IMR-90 (cell line): ENCODE data around the gene OR9A4. TPM values are rescaled to one million over a fixed set of nuclear protein-coding genes. Genes with fewer than 3 reads are reported as not detected.

Experiments used
- ATAC-seq: fragments of 200-7000 bp; cut with Tn5 transposase; 2 replicates; pipeline ENCODE4 v1.9.1; 2020; ENCODE audit warnings: low read depth, mild to moderate bottlenecking, moderate library complexity
- BruUV-seq: library from RNA; stranded (reverse); fragments of 400-500 nt; replicated peaks from 2 replicates; lab custom pipeline; 2021; lab: Mats Ljungman, UMichigan
- CTCF ChIA-PET: fragments of 300-600 bp; formaldehyde crosslinking; extraction: SDS; loops from one replicate; lab custom pipeline; 2021; ENCODE audit warnings: antibody characterized with exemption; lab: Yijun Ruan, JAX
- POLR2A ChIA-PET: fragments of 300-600 bp; sonication (Branson Sonifier 250); formaldehyde crosslinking; loops from one replicate; lab custom pipeline; 2022; ENCODE audit warnings: antibody characterized with exemption; ENCODE audit not compliant: unreplicated experiment; lab: Charles Lee
- DNase-seq: peaks from one replicate; pipeline ENCODE4 v3.0.0; 2013
- H2AFZ ChIP-seq: replicated peaks from 2 replicates; pipeline ENCODE3; 2013; ENCODE audit warnings: low read length, mild to moderate bottlenecking; ENCODE audit not compliant: poor library complexity
- H2AK5ac ChIP-seq: 2 replicates; pipeline ENCODE4 v1.6.1; 2013; ENCODE audit warnings: low read depth, low read length, inconsistent platforms
- H2AK9ac ChIP-seq: replicated peaks from 2 replicates; pipeline ENCODE3; 2013; ENCODE audit warnings: mild to moderate bottlenecking, low read depth, low read length, moderate library complexity; ENCODE audit not compliant: poor library complexity
- H2BK120ac ChIP-seq: 2 replicates; pipeline ENCODE4 v1.6.1; 2013; ENCODE audit warnings: low read depth, low read length, inconsistent platforms
- H2BK15ac ChIP-seq: 3 replicates; pipeline ENCODE4 v1.6.1; 2013; ENCODE audit warnings: low read depth, low read length, inconsistent platforms
- H2BK20ac ChIP-seq: 2 replicates; pipeline ENCODE4 v1.6.1; 2013; ENCODE audit warnings: low read depth, mild to moderate bottlenecking, inconsistent platforms, low read length, moderate library complexity
- H2BK5ac ChIP-seq: 2 replicates; pipeline ENCODE4 v1.6.1; 2013; ENCODE audit warnings: mild to moderate bottlenecking, low read depth, low read length, inconsistent platforms; ENCODE audit not compliant: poor library complexity, severe bottlenecking
- H3K14ac ChIP-seq: replicated peaks from 2 replicates; pipeline ENCODE4 v1.6.1; 2013; ENCODE audit warnings: low read depth, low read length, inconsistent platforms
- H3K18ac ChIP-seq: 2 replicates; pipeline ENCODE4 v1.6.1; 2013; ENCODE audit warnings: low read depth, low read length, control low read depth
- H3K23ac ChIP-seq: 2 replicates; pipeline ENCODE4 v1.6.1; 2013; ENCODE audit warnings: low read depth, low read length, inconsistent platforms
- H3K27ac ChIP-seq: 2 replicates; pipeline ENCODE4 v1.5.1; 2013; ENCODE audit warnings: mild to moderate bottlenecking, control low read depth, low read length; ENCODE audit not compliant: insufficient read depth
- H3K27me3 ChIP-seq: 2 replicates; pipeline ENCODE4 v1.6.1; 2013; ENCODE audit warnings: low read length; ENCODE audit not compliant: control insufficient read depth, insufficient read depth
- H3K36me3 ChIP-seq: 2 replicates; pipeline ENCODE4 v1.6.1; 2013; ENCODE audit warnings: low read length, mixed read lengths; ENCODE audit not compliant: control insufficient read depth, insufficient read depth
- H3K4ac ChIP-seq: 2 replicates; pipeline ENCODE4 v1.6.1; 2013; ENCODE audit warnings: low read depth, low read length, inconsistent platforms
- H3K4me1 ChIP-seq: 2 replicates; pipeline ENCODE4 v1.6.1; 2013; ENCODE audit warnings: low read length, mixed read lengths; ENCODE audit not compliant: control insufficient read depth, insufficient read depth
- H3K4me2 ChIP-seq: 2 replicates; pipeline ENCODE4 v1.6.1; 2013; ENCODE audit warnings: low read depth, mild to moderate bottlenecking, control low read depth, low read length, moderate library complexity
- H3K4me3 ChIP-seq: 2 replicates; pipeline ENCODE4 v1.5.1; 2013; ENCODE audit warnings: low read depth, mild to moderate bottlenecking, control low read depth, low read length, moderate library complexity; ENCODE audit not compliant: insufficient read depth
- H3K56ac ChIP-seq: 2 replicates; pipeline ENCODE4 v1.6.1; 2013; ENCODE audit warnings: low read length, inconsistent platforms; ENCODE audit not compliant: insufficient read depth; ENCODE audit errors: extremely low read depth
- H3K79me1 ChIP-seq, 2 experiments: 2 replicates each; pipeline ENCODE4 v1.6.1; 2013; ENCODE audit warnings: low read length in 2 of 2, inconsistent platforms in 1 of 2, low read depth in 1 of 2
- H3K9ac ChIP-seq: 2 replicates; pipeline ENCODE4 v1.6.1; 2013; ENCODE audit warnings: low read depth, low read length, control low read depth
- H3K9me1 ChIP-seq: 2 replicates; pipeline ENCODE4 v1.6.1; 2013; ENCODE audit warnings: low read length, inconsistent platforms; ENCODE audit not compliant: insufficient read depth
- H3K9me3 ChIP-seq: 2 replicates; pipeline ENCODE4 v1.6.1; 2013; ENCODE audit warnings: low read length; ENCODE audit not compliant: control insufficient read depth, insufficient read depth
- H4K20me1 ChIP-seq: 2 replicates; pipeline ENCODE4 v1.6.1; 2013; ENCODE audit warnings: low read length, inconsistent platforms; ENCODE audit not compliant: insufficient read depth
- H4K5ac ChIP-seq: 2 replicates; pipeline ENCODE4 v1.6.1; 2013; ENCODE audit warnings: mild to moderate bottlenecking, low read depth, low read length, control low read depth
- H4K8ac ChIP-seq, 2 experiments: 2 replicates each; pipeline ENCODE4 v1.6.1; 2013; ENCODE audit warnings: low read depth in 2 of 2, low read length in 2 of 2, control low read depth in 1 of 2, inconsistent platforms in 1 of 2
- H4K91ac ChIP-seq: 2 replicates; pipeline ENCODE4 v1.6.1; 2013; ENCODE audit warnings: low read depth, low read length, inconsistent platforms; ENCODE audit not compliant: insufficient read depth
- CHD1 ChIP-seq: IDR thresholded peaks from 2 replicates; pipeline ENCODE4 v1.6.1; 2012; ENCODE audit warnings: low read depth, low read length, improper control_type of control experiment
- NFE2L2 ChIP-seq: fragments of 150-350 bp; IDR thresholded peaks from 2 replicates; pipeline ENCODE4 v1.6.1; 2016; ENCODE audit warnings: low read depth, mild to moderate bottlenecking, low read length
- RFX5 ChIP-seq: IDR thresholded peaks from 2 replicates; pipeline ENCODE4 v1.8.0; 2012; ENCODE audit warnings: low read depth, mild to moderate bottlenecking, low read length, moderate library complexity
- USF2 ChIP-seq: fragments of 150-350 bp; IDR thresholded peaks from 2 replicates; pipeline ENCODE4 v1.6.1; 2017; ENCODE audit warnings: mild to moderate bottlenecking, antibody characterized with exemption, low read length, low read depth
- whole genome bisulfite sequencing, 2 experiments: methylation state at CpG; one replicate each; pipeline versions ENCODE4 v1.1.5 to v1.1.7; 2013; ENCODE audit warnings: missing lambda C conversion rate in 2 of 2; ENCODE audit not compliant: insufficient read length in 1 of 2; ENCODE audit errors: extremely low coverage in 2 of 2; 5-methylcytosine and 5-hydroxymethylcytosine counted together
- dilution Hi-C: fragments of 300-500 bp; cut with HindIII; formaldehyde crosslinking; loops from one replicate; pipeline ENCODE4 v1.14.3; 2018; ENCODE audit warnings: low sequenced_read_pairs; ENCODE audit not compliant: unreplicated experiment
- in situ Hi-C: fragments of 300-500 bp; cut with MboI; formaldehyde crosslinking; loops from 3 replicates; pipeline ENCODE4 v1.14.3; 2019; ENCODE audit warnings: low sequenced_read_pairs, inconsistent platforms, mixed read lengths
- intact Hi-C: fragments of 100-400 bp; cut with micrococcal nuclease; formaldehyde crosslinking; loops from 2 replicates; pipeline ENCODE4 v1.10.0; 2022
- polyA plus RNA-seq, 3 experiments: library from polyadenylated mRNA; depleted of rRNA; stranded (reverse); fragments of >200 nt; gene quantifications; 2 replicates each; pipeline ENCODE4 v1.2.3, GENCODE V29; 2012; ENCODE audit warnings: low replicate concordance in 1 of 3
- total RNA-seq: library from RNA; depleted of rRNA; stranded (reverse); fragments of >200 nt; gene quantifications from 2 replicates; pipeline ENCODE4 v1.2.3, GENCODE V29; 2012

The OR9A4 gene
- total and polyA plus RNA-seq, 2 of the 4 experiments (the other 2 are of a cell fraction), result not detected

DNA sequence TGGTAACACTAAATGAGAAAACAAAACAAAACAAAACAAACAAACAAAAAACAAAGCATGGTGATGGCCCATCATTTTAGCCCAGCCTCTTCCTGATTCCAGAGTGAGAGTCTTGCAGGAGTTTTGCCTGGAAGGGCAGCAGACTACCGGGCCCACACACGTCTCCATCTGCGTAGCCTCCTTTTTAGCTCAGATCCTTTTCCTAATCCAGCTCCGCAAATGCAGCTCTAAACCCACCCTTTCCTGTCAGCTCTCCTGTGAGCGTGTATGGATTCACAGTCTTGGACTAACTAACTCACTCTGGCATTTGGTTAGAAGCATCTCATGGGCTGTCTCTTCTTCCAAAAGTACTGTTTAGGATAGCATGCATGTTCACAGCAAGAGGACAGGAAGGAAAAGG, 14.0 kb downstream of the OR9A4 start:
- H3K36me3 ChIP-seq, result no peaks in the 10 kb centered on the region
- no TSS peak for BruUV-seq
- CTCF ChIA-PET, result no interaction called here
- no peaks in the 10 kb centered on the region for H3K4me1 ChIP-seq
- H3K9me3 ChIP-seq, result peaks cover 9% of the 10 kb centered on the region
- no peak overlapping the region for H2BK5ac ChIP-seq
- H3K79me1 ChIP-seq, result no peaks in the 10 kb centered on the region
- H3K4me2 ChIP-seq, result no peak overlapping the region
- no peak overlapping the region for H3K4me3 ChIP-seq
- no peak overlapping the region for H4K5ac ChIP-seq
- H4K91ac ChIP-seq, result no peak overlapping the region
- no peak overlapping the region for H2BK15ac ChIP-seq
- no peak overlapping the region for H4K8ac ChIP-seq
- no peak overlapping the region for H3K23ac ChIP-seq
- H3K4ac ChIP-seq, result no peak overlapping the region
- no peaks in the 10 kb centered on the region for H3K27me3 ChIP-seq
- no peak overlapping the region for H2AK5ac ChIP-seq
- dilution Hi-C loops (no loop called here), intact Hi-C loops (no loop called here), in situ Hi-C loops (no loop called here)
- POLR2A ChIA-PET, result no interaction called here
- no peak overlapping the region for H2BK20ac ChIP-seq
- DNase-seq (no peak), ATAC-seq (no peak)
- no peak overlapping the region for H2AFZ ChIP-seq
- H3K9me1 ChIP-seq, result no peaks in the 10 kb centered on the region
- H3K18ac ChIP-seq, result no peak overlapping the region
- no CpG with 5 or more reads among the region's 5 CpGs for WGBS, 2 experiments
- no peak overlapping the region for H2AK9ac ChIP-seq
- H2BK120ac ChIP-seq, result no peak overlapping the region
- no peak overlapping the region for H3K14ac ChIP-seq
- H3K9ac ChIP-seq, result no peak overlapping the region
- TF ChIP-seq USF2, result no peak
- TF ChIP-seq CHD1, result no peak
- no peak for TF ChIP-seq RFX5
- TF ChIP-seq NFE2L2, result no peak
- H4K20me1 ChIP-seq, result no peaks in the 10 kb centered on the region
- H3K27ac ChIP-seq, result no peak overlapping the region
- H3K56ac ChIP-seq, result no peak overlapping the region
